Measurements from ENCODE around the gene ITPKB.

DNA sequence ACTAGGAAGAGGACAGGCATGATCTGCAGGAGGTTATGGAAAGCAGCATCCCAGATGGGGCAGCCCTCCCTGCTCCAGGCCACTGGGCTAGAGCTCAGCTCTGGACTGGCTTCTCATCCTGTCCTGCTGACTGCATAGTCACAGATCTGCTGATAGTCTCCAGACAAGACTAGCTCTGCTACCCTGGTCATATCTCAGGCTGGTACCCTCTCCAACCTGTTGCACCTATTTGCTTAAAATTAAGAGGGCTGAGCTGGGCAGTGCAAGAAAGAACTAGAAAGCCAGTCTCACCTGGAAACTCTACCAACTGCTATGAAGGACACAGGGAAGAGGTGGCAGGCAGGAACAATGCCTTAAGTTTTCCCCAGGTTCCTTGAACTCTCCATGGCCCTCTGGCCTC is 40.4 kb downstream of the ITPKB start:
- TF ChIP-seq EZH2 (IDR thresholded peaks at IDR 0.05) (no peak), CTCF (IDR thresholded peaks at IDR 0.05) (no peak)
